GM21717 (cell line): Measurements from ENCODE around the gene ZNF793.

Source experiments
- ATAC-seq: cut with Tn5 transposase; IDR thresholded peaks from one replicate; pipeline ENCODE4 v1.9.1; 2021; ENCODE audit warnings: mild to moderate bottlenecking, moderate library complexity; ENCODE audit not compliant: unreplicated experiment

The ZNF793 gene

GRCh38 chr19:37564624-37565369 lies 58.1 kb downstream of the ZNF793 start:
- no peak for ATAC-seq

GRCh38 chr19:37565370-37565669 lies 58.6 kb downstream of the ZNF793 start:
- no peak for ATAC-seq

DNA sequence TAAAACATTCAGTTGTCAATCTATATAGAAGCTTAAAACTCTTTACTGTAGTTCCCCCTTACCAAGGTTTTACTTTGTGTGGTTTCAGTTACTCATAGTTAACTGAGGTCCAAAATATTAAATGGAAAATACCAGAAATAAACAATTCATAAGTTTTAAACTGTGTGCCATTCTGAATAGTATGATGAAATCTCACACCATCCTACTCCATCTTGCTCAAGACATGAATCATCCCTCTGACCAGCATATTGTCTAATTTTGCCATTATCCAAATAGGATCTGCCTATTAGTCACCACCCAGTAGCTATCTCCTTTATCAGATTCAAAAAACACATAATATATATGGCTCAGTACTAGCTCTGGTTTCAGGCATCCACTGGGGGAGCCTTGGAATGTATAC lies 65.5 kb downstream of the ZNF793 start:
- ATAC-seq, result no peak

DNA sequence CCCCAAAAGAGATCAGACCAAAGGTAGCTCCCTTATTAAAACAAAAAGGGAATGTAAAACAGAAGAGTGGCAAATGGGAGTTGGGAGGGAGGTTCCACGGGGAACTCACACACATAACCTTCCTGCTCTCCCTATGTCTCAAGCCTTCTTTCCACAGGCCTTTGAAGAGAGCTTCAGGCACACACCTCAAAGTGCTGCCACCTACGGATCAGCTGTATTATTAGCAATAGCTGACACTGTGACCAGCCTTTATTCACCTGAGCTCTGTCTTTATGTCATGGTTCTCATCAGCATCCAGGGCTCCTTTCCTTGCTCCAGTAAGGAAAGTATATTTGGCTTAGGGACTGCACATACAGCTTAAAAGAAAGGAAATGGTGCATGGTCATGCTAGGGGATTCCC lies 76.6 kb downstream of the ZNF793 start:
- ATAC-seq, result no peak
